Esophagus muscularis mucosa (tissue), 4 donors: ENCODE measurements around the gene SART1. TPM values are rescaled to one million over a fixed set of nuclear protein-coding genes. Genes with fewer than 3 reads are reported as not detected.

Experiments used
- DNase-seq: peaks from one replicate; pipeline ENCODE4 v3.0.0-alpha.2; 2017; ENCODE audit errors: extremely low spot score
- H3K27ac ChIP-seq, 4 donors: fragments of 200-600 bp; sonication (generic); replicated peaks in 1 of 4; 1 replicate in 3 of 4; 2 replicates in 1 of 4; pipeline ENCODE4 v1.5.1; 2016 to 2019; ENCODE audit warnings: mild to moderate bottlenecking in 1 of 4
- H3K27me3 ChIP-seq, 4 donors: fragments of 200-600 bp; sonication (generic); one replicate each; pipeline versions ENCODE4 v1.5.1 to v1.6.0; 2016 to 2019
- H3K36me3 ChIP-seq, 4 donors: fragments of 200-600 bp; sonication (generic); one replicate each; pipeline ENCODE4 v1.5.1; 2016 to 2019
- H3K4me1 ChIP-seq, 4 donors: fragments of 200-600 bp; sonication (generic); one replicate each; pipeline ENCODE4 v1.5.1; 2016 to 2019
- H3K4me3 ChIP-seq, 4 donors: fragments of 200-600 bp; sonication (generic); 1 replicate in 2 of 4; 2 replicates in 2 of 4; pipeline ENCODE4 v1.5.1; 2016 to 2019; ENCODE audit warnings: mild to moderate bottlenecking in 4 of 4, moderate library complexity in 1 of 4
- H3K9me3 ChIP-seq, 4 donors: fragments of 200-600 bp; sonication (generic); 1 replicate in 3 of 4; 2 replicates in 1 of 4; pipeline ENCODE4 v1.5.1; 2016 to 2019
- EP300 ChIP-seq: sonication (generic); formaldehyde crosslinking; IDR thresholded peaks from one replicate; pipeline ENCODE4 v1.6.1; 2017; ENCODE audit warnings: antibody characterized with exemption
- POLR2A ChIP-seq: fragments of 450-650 bp; IDR thresholded peaks from one replicate; pipeline ENCODE4 v1.6.1; 2017; ENCODE audit warnings: antibody characterized with exemption, moderate library complexity, mild to moderate bottlenecking, low read depth
- POLR2AphosphoS5 ChIP-seq, 2 donors: sonication (generic); formaldehyde crosslinking; IDR thresholded peaks; one replicate each; pipeline ENCODE4 v1.6.1; 2017; ENCODE audit warnings: antibody characterized with exemption in 2 of 2
- WGBS: methylation state at CpG from one replicate; pipeline ENCODE4 v1.1.5; 2018; 5-methylcytosine and 5-hydroxymethylcytosine counted together
- intact Hi-C: fragments of 100-400 bp; cut with DNase I; formaldehyde crosslinking; loops from one replicate; pipeline ENCODE4 v1.15.1; 2023
- total RNA-seq, 4 donors: library from RNA; depleted of rRNA; stranded (reverse); fragments of >200 nt; gene quantifications; one replicate each; pipeline versions ENCODE4 v1.1.0 to v1.2.1, GENCODE V29; 2016
- TF ChIP-seq, protein P1 (sequence below), 3 experiments: fragments of 200-600 bp in 2 of 3; fragments of 450-650 bp in 1 of 3; sonication (generic) in 2 of 3; IDR thresholded peaks; one replicate each; pipeline ENCODE4 v1.5.1; 2017 to 2019; ENCODE audit warnings: antibody characterized with exemption in 3 of 3, mild to moderate bottlenecking in 2 of 3, moderate library complexity in 1 of 3

SART1 gene
- total RNA-seq, 4 donors from 2014 or later = 47.8 to 65.0 (median 58.7) TPM

DNA sequence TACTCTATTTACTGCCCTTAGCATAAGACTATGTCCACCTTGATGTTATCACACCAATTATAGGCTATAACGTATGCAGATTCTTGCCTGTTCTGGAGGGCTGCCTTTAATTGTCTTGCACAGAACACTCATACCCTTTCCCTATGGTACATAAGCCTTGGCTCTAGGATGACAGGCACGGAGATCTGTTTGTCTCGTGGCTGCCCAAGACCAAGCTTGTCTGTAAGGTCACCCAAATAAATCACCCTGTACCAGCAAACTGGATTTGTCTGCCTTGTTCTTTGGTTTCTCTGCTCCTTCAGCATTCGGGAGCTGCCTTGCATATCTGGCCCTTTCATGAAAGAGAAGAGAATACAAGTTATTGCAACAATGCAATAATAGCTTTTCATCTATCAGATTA, 23.8 kb upstream of the SART1 start:
- Histone ChIP-seq H3K36me3 (no peaks in the 10 kb centered on the region), H3K9me3 (no peaks in the 10 kb centered on the region), H3K4me3 (no peak overlapping the region), H3K4me1 (no peaks in the 10 kb centered on the region), H3K27ac (no peak overlapping the region), H3K27me3 (peaks cover 0 to 18% (median 0%) of the 10 kb centered on the region in 4 donors)
- WGBS = 68% methylated on average over 4 of the region's 4 CpGs
- no peak for DNase-seq
- intact Hi-C loops = no loop called here
- TF ChIP-seq EP300 (no peak), POLR2A (no peak), POLR2AphosphoS5 (IDR thresholded peaks at IDR 0.05) (no peak)
- TF ChIP-seq, protein P1, sequence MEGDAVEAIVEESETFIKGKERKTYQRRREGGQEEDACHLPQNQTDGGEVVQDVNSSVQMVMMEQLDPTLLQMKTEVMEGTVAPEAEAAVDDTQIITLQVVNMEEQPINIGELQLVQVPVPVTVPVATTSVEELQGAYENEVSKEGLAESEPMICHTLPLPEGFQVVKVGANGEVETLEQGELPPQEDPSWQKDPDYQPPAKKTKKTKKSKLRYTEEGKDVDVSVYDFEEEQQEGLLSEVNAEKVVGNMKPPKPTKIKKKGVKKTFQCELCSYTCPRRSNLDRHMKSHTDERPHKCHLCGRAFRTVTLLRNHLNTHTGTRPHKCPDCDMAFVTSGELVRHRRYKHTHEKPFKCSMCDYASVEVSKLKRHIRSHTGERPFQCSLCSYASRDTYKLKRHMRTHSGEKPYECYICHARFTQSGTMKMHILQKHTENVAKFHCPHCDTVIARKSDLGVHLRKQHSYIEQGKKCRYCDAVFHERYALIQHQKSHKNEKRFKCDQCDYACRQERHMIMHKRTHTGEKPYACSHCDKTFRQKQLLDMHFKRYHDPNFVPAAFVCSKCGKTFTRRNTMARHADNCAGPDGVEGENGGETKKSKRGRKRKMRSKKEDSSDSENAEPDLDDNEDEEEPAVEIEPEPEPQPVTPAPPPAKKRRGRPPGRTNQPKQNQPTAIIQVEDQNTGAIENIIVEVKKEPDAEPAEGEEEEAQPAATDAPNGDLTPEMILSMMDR (IDR thresholded peaks at IDR 0.05) = no peak

DNA sequence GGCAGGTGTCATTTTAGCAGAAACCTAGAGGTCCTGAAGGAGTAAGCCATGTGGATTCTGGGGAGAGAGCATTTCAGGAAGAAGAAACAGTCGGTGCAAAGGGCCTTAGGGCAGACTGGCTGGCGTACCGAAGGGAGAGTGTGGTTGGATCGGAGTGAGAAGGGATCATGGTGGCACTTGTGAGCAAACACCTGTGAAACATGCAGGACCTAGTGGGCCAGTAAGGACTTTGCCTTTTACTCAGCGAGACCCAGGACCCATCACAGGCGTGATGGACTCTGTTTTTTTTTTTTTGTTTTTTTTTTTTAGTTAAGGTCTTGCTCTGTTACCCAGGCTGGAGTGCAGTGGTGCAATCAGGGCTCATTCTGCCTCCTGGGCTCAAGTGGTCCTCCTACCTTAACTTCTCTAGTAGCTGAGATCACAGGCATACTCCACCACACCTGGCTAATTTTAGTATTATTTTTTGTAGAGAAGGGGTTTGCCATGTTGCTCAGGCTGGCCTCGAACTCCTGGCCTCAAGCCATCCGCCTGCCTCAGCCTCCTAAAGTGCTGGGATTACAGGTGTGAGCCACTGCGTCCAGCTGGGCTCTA, 19.7 kb upstream of the SART1 start:
- DNase-seq = no peak
- intact Hi-C loops = no loop called here
- Histone ChIP-seq H3K4me3 (no peak overlapping the region), H3K36me3 (no peaks in the 10 kb centered on the region), H3K27me3 (peaks cover 0 to 19% (median 0%) of the 10 kb centered on the region in 4 donors), H3K4me1 (no peaks in the 10 kb centered on the region), H3K27ac (no peak overlapping the region), H3K9me3 (no peaks in the 10 kb centered on the region)
- WGBS = 80% methylated on average over 9 of the region's 9 CpGs
- TF ChIP-seq POLR2AphosphoS5 (IDR thresholded peaks at IDR 0.05) (no peak), POLR2A (no peak), EP300 (no peak)
- TF ChIP-seq, protein P1 (IDR thresholded peaks at IDR 0.05) = no peak

DNA sequence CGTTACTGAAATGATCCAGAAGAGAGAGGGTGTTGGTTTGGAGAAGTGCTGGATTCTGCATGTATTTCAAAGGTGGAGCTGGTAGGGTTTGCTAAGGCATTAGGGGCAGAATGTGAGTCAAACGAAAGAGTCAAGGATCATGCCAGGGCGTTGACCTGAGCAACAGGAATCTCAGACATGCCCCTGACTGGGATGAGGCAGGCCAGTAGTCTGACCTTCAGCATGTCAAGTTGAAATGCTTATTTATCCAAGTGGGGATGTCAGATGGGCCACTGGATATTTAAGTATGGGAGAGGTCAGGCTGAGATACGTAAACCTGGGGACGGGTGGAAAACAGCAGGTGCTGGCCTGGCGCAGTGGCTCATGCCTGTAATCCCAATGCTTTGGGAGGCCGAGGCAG, 19.0 kb upstream of the SART1 start:
- Histone ChIP-seq H3K4me1 (no peaks in the 10 kb centered on the region), H3K9me3 (no peaks in the 10 kb centered on the region), H3K4me3 (no peak overlapping the region), H3K27me3 (peaks cover 0 to 23% (median 0%) of the 10 kb centered on the region in 4 donors), H3K27ac (no peak overlapping the region), H3K36me3 (no peaks in the 10 kb centered on the region)
- DNase-seq = no peak
- 78% methylated on average over 7 of the region's 7 CpGs for WGBS
- TF ChIP-seq POLR2A = no peak
- TF ChIP-seq, protein P1 (IDR thresholded peaks at IDR 0.05) = no peak
- intact Hi-C loops = no loop called here

DNA sequence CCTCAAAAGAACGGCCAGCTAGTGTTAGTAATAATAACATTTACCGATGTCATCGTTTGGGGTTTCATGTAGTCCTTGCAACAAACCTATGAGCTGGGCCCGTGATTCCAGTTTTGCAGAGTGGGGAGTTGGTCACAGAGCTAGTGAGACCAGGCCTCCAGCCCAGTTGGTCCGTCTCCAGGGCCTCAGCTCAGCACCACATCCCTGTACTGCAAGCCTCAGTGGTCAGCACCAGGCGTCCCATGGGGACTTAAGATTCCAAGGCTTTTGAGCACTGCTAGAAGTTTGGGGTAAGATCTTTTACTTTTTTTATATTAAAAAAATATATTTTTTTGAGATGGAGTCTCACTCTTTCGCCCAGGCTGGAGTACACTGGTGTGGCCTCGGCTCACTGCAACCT, 17.3 kb upstream of the SART1 start:
- H3K9me3 ChIP-seq = no peaks in the 10 kb centered on the region
- H3K27me3 ChIP-seq = peaks cover 0 to 15% (median 0%) of the 10 kb centered on the region in 4 donors
- no peaks in the 10 kb centered on the region for H3K4me1 ChIP-seq
- WGBS = 90% methylated on average over 8 of the region's 8 CpGs
- no peak overlapping the region for H3K4me3 ChIP-seq
- TF ChIP-seq POLR2AphosphoS5 (IDR thresholded peaks at IDR 0.05) = no peak
- TF ChIP-seq, protein P1 (IDR thresholded peaks at IDR 0.05) = no peak
- no peak for TF ChIP-seq EP300
- TF ChIP-seq POLR2A = no peak
- H3K36me3 ChIP-seq = no peaks in the 10 kb centered on the region
- H3K27ac ChIP-seq = no peak overlapping the region
- no peak for DNase-seq
- intact Hi-C loops = no loop called here

DNA sequence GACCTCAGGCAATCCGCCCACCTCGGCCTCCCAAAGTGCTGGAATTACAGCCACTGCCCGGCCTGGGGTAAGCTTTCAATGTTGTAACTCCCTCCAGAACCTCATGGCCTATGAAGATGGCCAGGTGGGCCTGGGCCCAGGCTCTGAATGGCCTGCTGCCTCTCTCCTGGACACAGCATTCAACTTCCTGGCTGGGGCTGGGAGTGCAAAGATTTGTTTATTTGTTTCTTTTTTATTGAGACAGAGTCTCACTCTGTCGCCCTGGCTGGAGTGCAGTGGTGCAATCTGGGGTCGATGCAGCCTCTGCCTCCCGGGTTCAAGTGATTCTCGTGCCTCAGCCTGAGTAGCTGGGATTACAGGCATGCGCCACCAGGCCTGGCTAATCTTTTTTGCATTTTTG, 16.8 kb upstream of the SART1 start:
- WGBS = 77% methylated on average over 7 of the region's 8 CpGs

More for the DNA sequence above, 16.8 kb upstream of the SART1 start:
- no peak for TF ChIP-seq POLR2A
- TF ChIP-seq EP300 = no peak
- TF ChIP-seq POLR2AphosphoS5 (IDR thresholded peaks at IDR 0.05) = no peak
- TF ChIP-seq, protein P1 (IDR thresholded peaks at IDR 0.05) = no peak
- no peaks in the 10 kb centered on the region for H3K36me3 ChIP-seq
- no peak overlapping the region for H3K4me3 ChIP-seq
- intact Hi-C loops = no loop called here
- H3K9me3 ChIP-seq = no peaks in the 10 kb centered on the region
- DNase-seq = no peak
- H3K27ac ChIP-seq = no peak overlapping the region
- H3K27me3 ChIP-seq = peaks cover 0 to 15% (median 0%) of the 10 kb centered on the region in 4 donors
- H3K4me1 ChIP-seq = no peaks in the 10 kb centered on the region
